Vagina (tissue), 2 donors: ENCODE measurements around the gene SLC35D1.

Experiments
- CTCF ChIP-seq, 3 experiments: fragments of 450-650 bp in 2 of 3; fragments of 200-600 bp in 1 of 3; sonication (generic) in 1 of 3; IDR thresholded peaks; one replicate each; pipeline ENCODE4 v1.5.1; 2017 to 2019; ENCODE audit warnings: antibody characterized with exemption in 3 of 3, mild to moderate bottlenecking in 2 of 3, moderate library complexity in 2 of 3
- POLR2A ChIP-seq, 2 donors: fragments of 450-650 bp; IDR thresholded peaks; one replicate each; pipeline ENCODE4 v1.6.1; 2017; ENCODE audit warnings: antibody characterized with exemption in 2 of 2, mild to moderate bottlenecking in 2 of 2, moderate library complexity in 2 of 2
- POLR2AphosphoS5 ChIP-seq, 2 donors: sonication (generic); formaldehyde crosslinking; IDR thresholded peaks; one replicate each; pipeline ENCODE4 v1.9.0; 2017; ENCODE audit warnings: antibody characterized with exemption in 2 of 2, mild to moderate bottlenecking in 2 of 2, low read depth in 1 of 2; ENCODE audit not compliant: insufficient read depth in 1 of 2

GRCh38 chr1:67031859-67032247 lies 22.1 kb downstream of the SLC35D1 start:
- no peak for TF ChIP-seq POLR2A (IDR thresholded peaks at IDR 0.05)
- TF ChIP-seq CTCF (IDR thresholded peaks at IDR 0.05) = no peak
- TF ChIP-seq POLR2AphosphoS5 (IDR thresholded peaks at IDR 0.05; ENCODE audit: insufficient read depth in 1 of 2, low read depth in 1 of 2) = no peak
